DMS114 treated with DMSO at 0.1 percent for 48 hours (cell line): ENCODE results near the gene ANXA6.
A peak's percentile ranks its signal among the peaks of the same experiment; 100 is the strongest.

Experiments used
- DNase-seq: peaks from one replicate; lab custom pipeline; 2025; ENCODE audit not compliant: unreplicated experiment; lab: John Stamatoyannopoulos, UW

Gene ANXA6

DNA sequence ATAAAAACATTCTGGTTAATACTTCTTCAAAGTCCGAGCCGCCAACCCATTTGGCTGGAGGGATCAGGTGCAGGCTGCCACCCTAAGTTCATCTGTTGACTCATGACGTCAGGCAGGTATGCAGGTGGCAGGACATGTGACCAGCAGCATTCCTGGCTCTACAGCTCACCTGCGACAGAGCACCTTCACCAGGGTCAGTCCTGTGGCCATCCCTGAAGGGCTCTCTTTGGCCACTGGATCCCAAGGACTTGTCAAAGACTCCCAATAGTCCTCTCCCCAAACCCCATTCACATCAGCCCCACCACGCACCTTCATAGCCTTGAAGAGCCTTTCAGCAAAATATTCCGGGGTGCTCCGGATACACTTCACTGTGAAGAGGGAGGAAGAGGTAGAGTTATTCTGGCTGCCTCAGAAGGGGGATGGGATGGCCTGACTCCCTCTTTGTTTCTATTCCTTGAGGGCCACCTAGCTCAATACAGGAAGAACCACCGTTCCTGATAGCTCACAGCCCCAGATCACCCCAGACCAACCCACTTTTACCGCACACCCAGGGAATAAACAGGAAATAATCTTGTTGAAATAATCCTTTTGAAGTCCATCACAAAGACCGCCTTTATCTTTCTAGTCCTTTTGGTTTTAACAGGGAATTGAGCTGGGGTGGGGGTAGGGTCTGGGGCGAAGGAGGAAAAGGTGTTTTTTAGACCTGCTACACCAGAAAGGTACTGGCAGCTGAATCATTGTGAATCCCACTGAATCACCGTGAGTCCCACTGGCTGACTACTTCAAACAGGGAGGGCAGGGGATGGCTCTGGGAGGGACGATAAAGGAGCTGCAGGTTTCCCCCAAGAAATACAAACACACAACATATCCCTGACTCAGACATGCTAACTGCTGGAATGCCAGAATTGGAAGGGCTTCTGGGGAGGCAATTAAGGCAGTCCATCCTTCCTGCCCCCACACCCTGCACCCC lies 26.4 kb downstream of the ANXA6 start:
- DNase-seq, result no peak

DNA sequence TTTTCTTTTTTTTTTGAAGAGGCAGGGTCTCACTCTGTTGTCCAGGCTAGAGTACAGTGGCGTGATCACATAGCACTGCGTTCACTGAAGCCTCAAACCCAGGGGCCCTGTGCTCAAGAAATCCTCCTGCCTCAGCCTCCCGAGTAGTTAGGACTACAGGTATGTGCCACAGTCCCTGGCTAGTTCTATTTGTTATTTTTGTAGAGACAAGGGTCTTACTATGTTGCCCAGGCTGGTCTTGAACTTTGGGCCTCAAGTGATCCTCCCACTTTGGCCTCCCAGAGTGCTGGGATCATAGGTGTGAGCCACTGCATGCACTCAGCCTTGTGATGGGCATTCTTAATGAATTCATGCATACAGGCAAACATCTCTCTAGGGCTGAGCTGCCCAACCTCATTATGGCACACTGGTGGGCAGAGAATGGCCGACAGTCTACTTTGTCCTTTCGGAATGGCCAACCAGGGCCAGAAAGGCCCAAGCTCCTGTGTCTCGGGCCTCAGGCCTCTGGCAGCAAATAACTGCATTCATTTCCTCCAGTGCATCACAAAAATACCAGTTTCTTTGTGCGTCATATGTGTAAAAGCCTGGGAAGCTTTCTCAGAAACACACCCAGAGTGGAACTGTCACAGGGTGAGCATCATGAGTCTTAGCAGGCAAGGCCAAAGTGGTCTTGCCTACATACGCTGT lies 27.2 kb downstream of the ANXA6 start:
- no peak for DNase-seq

GRCh38 chr5:151128817-151129216 lies 28.8 kb downstream of the ANXA6 start:
- DNase-seq, result no peak

DNA sequence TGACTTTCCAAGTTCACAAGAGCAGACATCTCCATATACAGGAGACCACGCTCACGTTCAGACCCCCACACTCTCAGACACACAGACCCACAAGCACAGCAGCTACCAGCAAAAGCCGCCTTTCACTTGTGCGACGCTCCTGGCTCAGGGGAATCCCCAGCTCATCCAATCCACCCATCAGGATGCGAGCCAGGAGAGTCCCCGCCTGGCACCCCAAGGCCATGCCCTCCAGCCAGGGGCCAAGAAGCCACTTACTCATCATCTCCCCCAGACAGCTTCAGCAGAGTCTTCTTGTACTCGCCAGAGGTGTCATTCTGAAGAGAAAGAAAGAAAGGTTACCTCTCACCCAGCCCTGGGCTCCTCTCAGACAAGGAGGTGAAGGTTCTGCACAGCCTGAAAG lies 29.7 kb downstream of the ANXA6 start:
- no peak for DNase-seq

GRCh38 chr5:151126199-151126645 lies 31.4 kb downstream of the ANXA6 start:
- peak; percentile 31 for DNase-seq

GRCh38 chr5:151125421-151125820 lies 32.2 kb downstream of the ANXA6 start:
- DNase-seq, result no peak

- no peak for DNase-seq
Observed at GRCh38 chr5:151123897-151124751, 33.5 kb downstream of the ANXA6 start.

- no peak for DNase-seq
Observed at GRCh38 chr5:151122828-151123227, 34.8 kb downstream of the ANXA6 start.

DNA sequence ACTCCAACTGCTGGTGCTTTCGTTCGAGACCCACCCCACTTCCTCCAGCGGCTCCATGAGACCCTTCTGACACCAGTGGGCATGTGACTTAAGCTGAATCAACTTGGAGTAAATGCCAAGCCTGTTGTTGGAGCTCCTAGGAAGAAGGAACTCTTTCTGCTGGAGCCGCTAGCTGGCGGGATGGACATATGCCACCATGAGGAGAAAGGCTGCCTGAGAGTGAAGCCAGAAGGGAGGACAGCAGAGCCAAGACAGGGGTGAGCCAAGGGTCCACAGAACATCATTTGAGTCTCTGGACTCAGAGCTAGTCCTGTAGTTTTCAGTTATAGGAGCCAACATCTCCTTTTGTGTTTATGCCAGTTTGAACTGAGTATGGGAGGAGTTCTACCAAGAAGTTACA lies 35.9 kb downstream of the ANXA6 start:
- no peak for DNase-seq

- DNase-seq, result no peak
Observed at GRCh38 chr5:151121095-151121494, 36.5 kb downstream of the ANXA6 start.

DNA sequence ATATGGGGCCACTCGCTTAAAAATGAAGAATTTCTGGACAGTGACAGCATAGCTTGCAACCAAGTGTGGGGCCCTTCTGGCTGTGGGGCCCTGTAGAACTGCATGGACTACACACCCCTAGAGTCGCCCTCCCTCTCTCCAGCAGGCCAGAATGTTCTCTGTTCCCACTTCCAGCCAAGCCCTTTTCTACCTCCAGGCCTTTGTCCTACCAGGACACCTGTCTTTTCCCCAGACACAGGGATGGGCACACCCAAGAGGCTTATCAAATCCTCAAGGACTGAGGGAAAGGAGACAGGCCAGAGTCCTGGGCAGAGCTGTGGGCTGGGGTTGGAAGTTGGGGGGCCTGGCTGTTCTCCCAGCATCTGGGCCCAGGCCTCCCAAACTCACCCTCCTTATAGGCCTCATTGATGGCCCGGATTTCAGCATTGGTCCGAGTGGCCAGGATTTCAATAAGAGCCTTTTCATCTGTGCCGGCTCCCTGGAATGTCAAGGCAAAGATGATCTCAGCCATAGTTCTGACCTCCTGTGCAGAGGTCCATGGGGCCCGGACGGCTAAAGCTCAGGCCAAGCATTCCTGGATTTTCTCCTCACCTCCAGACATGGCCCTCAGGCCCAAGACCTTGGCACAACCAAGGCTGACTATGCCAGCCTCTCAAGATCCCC lies 38.5 kb downstream of the ANXA6 start:
- DNase-seq, result no peak

DNA sequence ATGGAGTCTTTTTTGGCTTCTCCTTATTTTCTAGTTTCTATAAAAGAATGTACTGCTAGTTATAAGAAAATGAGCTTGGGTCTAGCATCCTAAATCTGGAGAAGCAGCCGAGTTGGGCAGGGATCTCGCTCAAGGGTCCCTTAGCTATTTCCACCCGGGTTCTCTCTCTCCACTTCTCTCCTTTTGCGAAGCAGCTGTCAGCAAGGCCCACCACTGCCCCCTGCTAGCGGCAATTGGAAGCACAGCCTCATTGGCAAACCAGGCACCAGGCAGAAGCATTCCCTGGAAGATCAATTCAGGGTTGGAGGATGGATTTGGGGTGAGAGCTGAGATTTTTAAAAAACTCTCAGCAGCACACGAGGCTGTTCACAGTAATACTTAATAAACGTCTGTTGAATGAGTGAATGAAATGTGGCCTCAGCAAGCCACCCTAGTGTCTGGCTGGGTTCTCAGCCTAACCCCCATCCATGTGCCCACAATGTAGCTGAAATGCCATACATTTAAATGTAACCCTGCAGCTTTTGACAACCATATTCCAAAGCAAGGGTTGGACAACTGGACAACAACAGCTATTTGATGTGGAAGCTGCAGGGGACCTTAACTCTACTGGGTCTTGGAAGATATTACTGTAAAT lies 42.2 kb downstream of the ANXA6 start:
- DNase-seq, result peak; percentile 39

- no peak for DNase-seq
Observed at GRCh38 chr5:151113651-151114050, 43.9 kb downstream of the ANXA6 start.

GRCh38 chr5:151110992-151111391 lies 46.6 kb downstream of the ANXA6 start:
- no peak for DNase-seq

GRCh38 chr5:151110122-151110681 lies 47.4 kb downstream of the ANXA6 start:
- DNase-seq, result no peak

DNA sequence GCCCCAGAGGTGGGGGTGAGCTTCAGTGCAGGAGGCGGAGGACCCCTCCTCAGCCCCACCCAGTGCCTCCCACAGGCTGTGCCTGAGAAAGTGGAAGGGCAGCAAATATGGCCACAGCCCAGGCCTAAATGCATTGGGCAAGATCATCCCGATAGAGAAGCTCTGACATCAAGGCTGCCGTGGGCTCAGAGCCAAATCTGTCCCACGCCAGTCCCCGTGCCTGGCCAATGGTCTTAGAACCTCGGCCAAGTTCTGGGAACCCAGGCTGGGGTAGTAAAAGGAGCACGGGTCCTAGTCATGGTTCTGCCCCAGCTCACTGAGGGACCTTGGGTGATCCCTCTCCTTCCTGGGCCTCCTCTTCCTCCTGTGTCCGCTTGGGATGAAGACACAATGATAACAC lies 49.0 kb downstream of the ANXA6 start:
- DNase-seq, result no peak

- DNase-seq, result no peak
Observed at GRCh38 chr5:151107738-151108520, 49.6 kb downstream of the ANXA6 start.

DNA sequence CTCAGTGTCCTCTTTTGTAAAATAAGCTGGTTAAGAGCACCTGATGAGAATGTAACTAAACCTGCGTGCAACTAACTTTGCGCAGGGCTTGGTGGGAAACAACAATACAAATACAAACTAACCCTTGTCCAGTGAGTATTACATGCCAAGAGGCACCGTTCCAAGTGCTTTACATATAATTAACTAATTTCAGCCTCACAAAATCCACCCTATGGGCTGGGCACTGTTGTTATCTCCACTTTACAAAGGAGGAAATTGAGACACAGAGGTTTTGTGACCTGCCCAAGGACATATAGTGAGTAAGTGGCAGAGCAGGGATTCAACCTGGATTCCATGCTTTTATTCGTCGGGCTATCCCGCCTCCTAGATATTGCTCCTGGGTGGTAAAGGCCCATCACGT lies 50.5 kb downstream of the ANXA6 start:
- no peak for DNase-seq

DNA sequence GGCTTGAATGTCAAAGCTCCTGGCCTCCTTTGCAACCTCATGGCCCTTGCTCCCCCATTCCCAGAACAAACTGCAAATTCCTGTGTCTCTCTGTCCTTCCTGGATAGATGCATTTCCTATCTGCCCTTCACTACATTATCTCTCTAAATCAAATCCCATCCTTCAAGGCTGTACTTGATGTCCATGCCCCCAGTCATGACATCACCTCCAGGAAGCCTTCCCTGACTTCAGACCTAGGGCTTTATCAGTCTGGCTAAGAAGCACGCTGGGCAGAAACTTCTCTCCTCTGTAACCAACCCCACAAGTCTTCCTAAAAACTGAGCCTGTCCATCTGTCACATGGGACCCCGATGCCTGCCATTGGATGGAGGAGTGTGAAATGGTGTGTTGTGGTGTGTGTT lies 51.1 kb downstream of the ANXA6 start:
- DNase-seq, result no peak
